Dendritic cell treated with granulocyte-macrophage colony-stimulating factor and Interleukin-4, amounts not matched to agents 40 ng/mL and 50 ng/mL, for 4 days (primary cell): ENCODE results near the gene ZNF283.
A peak's percentile ranks its signal among the peaks of the same experiment; 100 is the strongest.

Experiments
- H3K27ac Mint-ChIP-seq: one replicate; pipeline ENCODE4 v1.8.0; 2022; ENCODE audit warnings: mild to moderate bottlenecking, mixed read lengths
- H3K27me3 Mint-ChIP-seq: one replicate; pipeline ENCODE4 v1.8.0; 2022; ENCODE audit warnings: mild to moderate bottlenecking, mixed read lengths
- H3K36me3 Mint-ChIP-seq: one replicate; pipeline ENCODE4 v1.8.0; 2022; ENCODE audit warnings: low read depth, mixed read lengths
- H3K4me1 Mint-ChIP-seq: one replicate; pipeline ENCODE4 v1.8.0; 2022; ENCODE audit warnings: low read depth, mixed read lengths
- H3K4me3 Mint-ChIP-seq: one replicate; pipeline ENCODE4 v1.8.0; 2022; ENCODE audit warnings: mild to moderate bottlenecking, moderate library complexity, mixed read lengths
- H3K9me3 Mint-ChIP-seq: one replicate; pipeline ENCODE4 v1.8.0; 2022; ENCODE audit warnings: mixed read lengths
- intact Hi-C: fragments of 100-400 bp; cut with micrococcal nuclease; formaldehyde crosslinking; loops from one replicate; pipeline ENCODE4 v1.15.0; 2022

ZNF283 gene

DNA sequence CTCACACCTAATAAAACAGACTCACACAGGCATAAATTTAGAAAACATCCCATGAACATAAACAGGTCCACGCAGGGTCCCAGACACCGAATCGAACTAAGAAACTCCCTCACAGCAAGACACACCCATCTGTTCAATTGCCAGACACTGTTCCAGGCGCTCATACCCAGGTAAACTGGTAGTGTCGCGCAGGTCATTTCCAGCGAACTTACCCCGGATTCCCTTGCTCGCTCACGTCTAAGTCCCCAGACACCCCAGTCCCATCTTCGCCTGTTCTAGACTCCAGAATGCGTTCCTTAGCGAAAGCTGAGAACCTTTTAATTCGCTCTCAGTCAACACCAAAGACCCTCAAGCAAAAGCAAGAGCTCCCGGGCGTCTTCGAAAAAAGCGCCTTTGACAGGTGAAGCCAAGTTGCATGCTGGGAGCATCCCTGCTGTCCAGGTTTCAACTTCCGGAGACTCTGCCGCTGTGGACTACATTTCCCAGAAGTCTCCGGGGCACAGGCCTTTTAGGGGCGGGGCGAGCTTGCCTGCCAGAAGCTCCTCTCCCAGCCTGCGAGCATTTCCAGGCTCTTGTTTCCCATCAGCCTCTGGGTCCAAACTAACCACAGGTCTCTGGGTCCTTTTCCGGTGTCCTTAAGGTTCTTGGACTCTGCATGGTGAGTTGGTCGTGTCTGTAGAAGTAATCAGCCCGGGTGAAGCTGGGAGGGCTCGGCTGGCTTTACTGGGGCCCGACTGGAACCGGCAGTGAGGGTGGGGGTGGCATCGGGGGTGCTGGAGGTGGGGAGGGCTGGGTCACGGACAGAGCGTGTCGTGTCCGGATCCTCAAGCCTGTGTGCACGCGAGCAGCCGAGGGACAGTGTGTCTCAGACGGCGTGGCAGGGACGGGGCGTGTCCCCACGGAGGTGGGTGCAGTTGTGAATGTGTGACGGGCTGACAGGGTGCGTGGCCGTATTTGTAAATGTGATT, at the start of gene ZNF283:
Gene ZNF283, plus strand, starts transcription at position 535 of the 968 bp plus-strand sequence. CDS start 6,184 bp downstream, outside the sequence.
- peaks cover 46% of the 10 kb centered on the region for H3K36me3 Mint-ChIP-seq
- peak within 1 kb of the TSS; percentile 87 for H3K27ac Mint-ChIP-seq
- H3K4me1 Mint-ChIP-seq: peaks cover 17% of the 10 kb centered on the region
- peak within 1 kb of the TSS; percentile 85 for H3K4me3 Mint-ChIP-seq
- peaks cover 16% of the 10 kb centered on the region for H3K9me3 Mint-ChIP-seq
- H3K27me3 Mint-ChIP-seq: peaks cover 31% of the 10 kb centered on the region
- intact Hi-C loops: loop anchor here (5.0 kb wide), 1 partner anchor 105 kb away; no protein-coding TSS in a partner anchor

DNA sequence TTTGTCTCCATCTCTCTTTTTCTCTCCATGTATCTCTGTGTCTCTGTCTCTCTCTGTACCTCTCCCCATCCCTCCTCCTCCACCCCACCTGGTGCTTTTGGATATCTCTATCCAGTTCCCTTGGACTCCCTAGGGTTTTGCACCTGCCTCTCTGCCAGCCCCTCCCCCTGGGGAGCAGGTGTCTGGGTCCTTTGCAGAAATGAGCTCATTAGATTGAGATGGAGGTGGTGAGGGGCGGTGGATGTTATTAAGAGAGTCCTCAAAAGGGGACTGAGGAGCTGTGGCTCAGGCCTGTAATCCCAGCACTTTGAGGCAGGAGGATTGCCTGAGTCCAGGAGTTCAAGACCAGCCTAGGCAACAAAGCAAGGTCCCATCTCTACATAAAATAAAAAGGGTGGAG, 48.5 kb upstream of the ZNF283 start:
- intact Hi-C loops: no loop called here
- peaks cover 93% of the 10 kb centered on the region for H3K4me1 Mint-ChIP-seq

DNA sequence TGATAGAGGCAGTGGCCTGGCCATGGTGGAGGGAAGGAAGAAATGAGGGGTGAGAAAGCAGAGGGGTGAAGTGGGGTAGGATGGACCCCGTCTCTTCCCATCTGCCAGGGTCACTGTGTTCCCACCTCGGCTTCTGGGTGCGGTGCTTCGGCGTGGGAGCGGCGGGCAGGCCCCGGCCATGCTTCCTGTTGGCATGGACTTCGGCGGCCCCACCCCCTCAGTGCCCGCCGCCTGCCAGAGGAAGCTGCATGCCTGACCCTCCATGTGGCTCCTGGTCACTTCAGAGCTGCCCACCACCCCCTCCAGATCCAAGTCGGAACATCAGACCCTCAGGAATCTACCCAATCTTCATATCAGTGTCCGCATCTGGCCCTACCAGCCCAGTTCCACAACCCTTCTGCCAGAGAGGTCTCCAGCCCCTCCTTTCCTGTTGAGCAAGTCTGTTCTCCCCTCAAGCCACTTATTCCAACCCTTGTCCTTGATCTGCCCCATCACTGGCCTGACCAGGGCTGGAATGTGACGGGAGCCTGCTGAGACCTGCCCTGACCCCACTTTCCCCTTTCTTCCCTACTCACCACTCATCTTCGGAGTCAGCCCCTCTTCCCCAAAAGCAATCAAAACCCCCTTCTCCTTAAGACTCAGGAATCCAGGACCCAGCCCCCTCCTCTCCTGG, 47.8 kb upstream of the ZNF283 start:
- H3K27ac Mint-ChIP-seq: peak overlapping the region; percentile 94
- H3K36me3 Mint-ChIP-seq: peaks cover 14% of the 10 kb centered on the region
- H3K9me3 Mint-ChIP-seq: no peaks in the 10 kb centered on the region
- peak overlapping the region; percentile 79 for H3K4me3 Mint-ChIP-seq
- H3K4me1 Mint-ChIP-seq: peaks cover 93% of the 10 kb centered on the region
- intact Hi-C loops: no loop called here
- H3K27me3 Mint-ChIP-seq: no peaks in the 10 kb centered on the region

More for the DNA sequence above, 48.5 kb upstream of the ZNF283 start:
- H3K4me3 Mint-ChIP-seq: peak overlapping the region; percentile 79
- H3K27ac Mint-ChIP-seq: peak overlapping the region; percentile 94
- H3K27me3 Mint-ChIP-seq: no peaks in the 10 kb centered on the region
- H3K36me3 Mint-ChIP-seq: peaks cover 20% of the 10 kb centered on the region
- H3K9me3 Mint-ChIP-seq: no peaks in the 10 kb centered on the region

DNA sequence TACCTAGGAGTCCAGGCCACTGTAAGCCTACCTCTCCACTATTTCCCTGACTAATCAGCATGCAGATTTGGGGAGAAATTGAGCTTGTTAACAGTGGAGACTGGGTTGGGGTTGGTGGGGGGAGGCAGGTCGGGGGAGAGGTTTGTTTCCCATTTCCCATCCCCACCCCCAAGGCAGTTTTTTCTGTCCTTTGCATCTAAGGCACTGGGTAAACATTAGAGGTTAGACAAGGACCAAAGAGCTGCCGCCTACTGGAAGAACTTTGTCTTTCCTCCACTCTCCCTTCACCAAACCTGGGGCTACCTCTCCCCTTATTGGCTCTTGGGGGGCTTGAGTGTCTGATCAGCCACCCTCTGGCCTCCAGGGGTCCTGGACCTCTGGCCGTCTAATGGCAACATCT, 47.3 kb upstream of the ZNF283 start:
- Mint-ChIP-seq H3K9me3 (no peaks in the 10 kb centered on the region), H3K36me3 (peaks cover 14% of the 10 kb centered on the region), H3K27me3 (no peaks in the 10 kb centered on the region), H3K4me3 (peak overlapping the region; percentile 79), H3K27ac (peak overlapping the region; percentile 94), H3K4me1 (peaks cover 93% of the 10 kb centered on the region)
- intact Hi-C loops: loop anchor here (10.0 kb wide), 1 partner anchor 115 kb away; no protein-coding TSS in a partner anchor

DNA sequence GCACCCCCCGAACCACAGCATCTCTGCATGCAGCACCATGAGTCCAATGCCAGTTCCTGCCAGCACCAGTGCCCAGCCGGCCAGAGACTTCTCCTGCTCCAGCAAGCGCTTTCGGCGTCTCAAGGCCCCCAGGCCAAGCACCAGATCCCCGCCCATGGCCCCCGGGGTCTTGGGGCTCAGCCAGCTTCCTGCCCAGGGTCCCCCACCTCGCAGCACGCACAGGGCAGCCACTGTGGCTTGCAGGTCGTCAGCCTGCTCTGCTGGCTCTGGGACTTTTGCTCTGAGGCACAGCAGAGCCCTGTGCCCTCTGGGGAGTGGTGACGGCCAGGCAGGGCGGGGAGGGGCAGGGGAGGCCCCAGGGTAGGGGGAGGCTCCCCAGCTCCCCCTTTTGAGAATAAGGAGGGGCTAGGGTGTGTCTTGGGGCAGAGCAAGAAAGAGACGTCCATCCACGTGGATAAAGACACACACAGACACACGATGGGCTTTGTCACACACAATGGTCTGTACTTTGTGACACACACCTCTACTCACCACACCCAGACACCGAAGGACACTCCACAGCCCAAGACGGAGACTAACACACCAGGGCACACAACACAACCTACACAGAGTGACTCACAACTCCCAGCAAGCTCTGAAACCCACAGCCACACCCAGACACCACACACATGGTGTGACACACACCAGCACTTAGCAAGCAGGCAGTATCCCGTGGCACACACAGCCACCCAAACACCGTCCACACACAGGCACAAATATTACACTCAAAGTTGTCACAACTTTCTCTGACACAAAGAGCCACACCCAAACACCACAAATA, 46.2 kb upstream of the ZNF283 start, which contains the start of gene KCNN4:
Gene KCNN4, minus strand, starts transcription at position 268 of the 820 bp plus-strand sequence. Its CDS starts 112 bp downstream, at position 156.
- Mint-ChIP-seq H3K4me1 (peaks cover 88% of the 10 kb centered on the region), H3K4me3 (peak within 1 kb of the TSS; percentile 79), H3K9me3 (no peaks in the 10 kb centered on the region), H3K36me3 (peaks cover 5% of the 10 kb centered on the region), H3K27me3 (no peaks in the 10 kb centered on the region), H3K27ac (peak within 1 kb of the TSS; percentile 94)
- intact Hi-C loops: loop anchor here (10.0 kb wide), 1 partner anchor 116 kb away; no protein-coding TSS in a partner anchor

DNA sequence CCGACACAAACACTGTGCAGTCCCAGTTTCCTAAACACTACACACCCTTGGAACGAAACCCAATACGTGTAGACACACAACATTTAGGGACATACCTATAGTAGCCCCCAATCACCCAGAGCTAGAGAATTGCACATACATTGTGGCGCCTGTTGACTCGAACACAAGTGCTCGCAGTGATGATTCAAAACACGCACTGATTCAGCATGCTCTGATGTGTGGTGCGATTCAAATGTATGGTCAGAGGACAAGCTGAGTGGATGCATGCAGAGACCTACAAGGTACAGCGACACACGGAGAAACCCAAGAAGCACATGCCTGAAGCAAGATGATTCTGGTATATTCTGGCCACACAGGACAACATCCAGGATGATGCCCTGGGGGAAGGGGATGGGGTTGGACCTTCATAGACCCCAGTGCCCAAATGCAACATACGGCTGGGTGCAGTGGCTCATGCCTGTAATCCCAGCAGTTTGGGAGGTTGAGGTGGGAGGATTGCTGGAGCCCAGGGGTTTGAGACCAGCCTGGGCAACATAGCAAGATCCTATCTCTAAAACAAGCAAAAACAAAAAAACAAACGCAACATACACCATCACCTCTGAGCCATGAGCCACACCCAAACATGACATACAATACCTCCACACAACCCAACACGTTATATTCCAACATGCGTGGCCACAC, 45.4 kb upstream of the ZNF283 start:
- peaks cover 79% of the 10 kb centered on the region for H3K4me1 Mint-ChIP-seq
- H3K27ac Mint-ChIP-seq: peak overlapping the region; percentile 94
- H3K4me3 Mint-ChIP-seq: no peak overlapping the region
- no peaks in the 10 kb centered on the region for H3K36me3 Mint-ChIP-seq
- no peaks in the 10 kb centered on the region for H3K27me3 Mint-ChIP-seq
- no peaks in the 10 kb centered on the region for H3K9me3 Mint-ChIP-seq
- intact Hi-C loops: loop anchor here (10.0 kb wide), 1 partner anchor 117 kb away; no protein-coding TSS in a partner anchor

DNA sequence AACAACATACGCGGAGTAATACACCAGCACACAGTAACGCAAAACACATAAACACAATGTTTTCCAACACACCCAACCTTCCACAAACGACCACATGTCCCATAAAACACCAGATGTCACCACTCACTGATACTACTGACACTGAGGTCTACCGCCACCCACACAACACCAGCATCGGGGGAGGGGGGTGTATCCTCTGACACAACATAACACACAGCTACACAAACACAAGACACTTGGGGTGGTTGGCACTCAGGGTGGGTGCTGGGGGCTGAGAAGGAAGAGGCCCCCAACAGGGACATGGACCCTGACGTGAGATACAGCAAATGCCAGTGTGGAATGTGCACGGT, 44.8 kb upstream of the ZNF283 start:
- Mint-ChIP-seq H3K9me3 (no peaks in the 10 kb centered on the region), H3K36me3 (no peaks in the 10 kb centered on the region), H3K27ac (peak overlapping the region; percentile 6), H3K27me3 (no peaks in the 10 kb centered on the region), H3K4me1 (peaks cover 74% of the 10 kb centered on the region), H3K4me3 (no peak overlapping the region)
- intact Hi-C loops: loop anchor here (10.0 kb wide), 1 partner anchor 117 kb away; no protein-coding TSS in a partner anchor

DNA sequence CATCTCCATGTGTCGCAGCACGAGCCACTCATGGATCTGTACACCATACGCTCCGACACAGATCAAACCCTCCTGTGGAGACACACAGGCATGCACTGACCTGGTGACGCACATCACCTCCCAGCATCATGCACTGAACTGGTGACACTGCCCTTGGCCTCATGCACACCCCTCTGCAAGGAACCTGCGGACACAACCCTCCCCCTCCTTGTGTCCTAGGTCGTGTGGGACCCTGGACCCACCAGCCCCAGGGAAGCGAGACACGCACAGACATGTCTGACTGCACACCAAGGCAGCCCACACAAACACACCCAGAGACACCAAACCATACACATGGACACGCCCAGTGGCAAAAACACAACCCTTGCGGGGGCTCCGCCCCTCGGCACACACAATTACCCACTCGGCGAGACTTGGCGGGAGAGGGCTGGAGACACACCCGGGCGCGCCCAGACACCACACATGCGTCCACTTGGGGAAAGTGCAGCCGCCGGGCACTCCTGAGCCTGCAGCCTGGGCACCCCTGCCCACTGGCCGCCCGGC, 44.4 kb upstream of the ZNF283 start:
- intact Hi-C loops: loop anchor here (10.0 kb wide), 1 partner anchor 118 kb away; no protein-coding TSS in a partner anchor
- Mint-ChIP-seq H3K9me3 (no peaks in the 10 kb centered on the region), H3K27ac (peak overlapping the region; percentile 6), H3K4me3 (no peak overlapping the region), H3K36me3 (no peaks in the 10 kb centered on the region), H3K4me1 (peaks cover 69% of the 10 kb centered on the region), H3K27me3 (no peaks in the 10 kb centered on the region)

DNA sequence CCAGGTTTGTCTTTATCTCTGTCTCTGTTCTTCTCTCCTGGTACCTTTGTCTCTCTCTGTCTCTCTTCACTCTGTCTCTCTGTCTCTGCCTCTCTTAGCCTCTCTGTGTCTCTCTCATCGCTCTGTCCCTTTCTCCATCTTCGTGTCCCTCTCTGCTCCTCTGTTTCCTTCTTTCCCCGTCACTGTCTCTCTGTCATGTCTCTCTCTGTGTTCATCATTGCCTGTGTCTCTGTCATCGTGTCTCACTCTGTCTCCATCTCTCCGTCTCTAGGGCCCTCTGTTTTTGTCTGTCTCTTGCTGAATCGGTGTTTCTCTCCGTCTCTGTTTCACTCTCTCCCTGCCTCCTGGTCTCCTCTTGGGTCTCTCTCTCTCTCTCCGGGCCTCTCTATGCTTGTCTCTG, 43.5 kb upstream of the ZNF283 start:
- intact Hi-C loops: loop anchor here (2.0 to 10.0 kb wide), 2 partner anchors 17 to 119 kb away; no protein-coding TSS in a partner anchor
- Mint-ChIP-seq H3K9me3 (no peaks in the 10 kb centered on the region), H3K27ac (peak overlapping the region; percentile 0), H3K36me3 (no peaks in the 10 kb centered on the region), H3K27me3 (no peaks in the 10 kb centered on the region), H3K4me1 (peaks cover 60% of the 10 kb centered on the region), H3K4me3 (no peak overlapping the region)

DNA sequence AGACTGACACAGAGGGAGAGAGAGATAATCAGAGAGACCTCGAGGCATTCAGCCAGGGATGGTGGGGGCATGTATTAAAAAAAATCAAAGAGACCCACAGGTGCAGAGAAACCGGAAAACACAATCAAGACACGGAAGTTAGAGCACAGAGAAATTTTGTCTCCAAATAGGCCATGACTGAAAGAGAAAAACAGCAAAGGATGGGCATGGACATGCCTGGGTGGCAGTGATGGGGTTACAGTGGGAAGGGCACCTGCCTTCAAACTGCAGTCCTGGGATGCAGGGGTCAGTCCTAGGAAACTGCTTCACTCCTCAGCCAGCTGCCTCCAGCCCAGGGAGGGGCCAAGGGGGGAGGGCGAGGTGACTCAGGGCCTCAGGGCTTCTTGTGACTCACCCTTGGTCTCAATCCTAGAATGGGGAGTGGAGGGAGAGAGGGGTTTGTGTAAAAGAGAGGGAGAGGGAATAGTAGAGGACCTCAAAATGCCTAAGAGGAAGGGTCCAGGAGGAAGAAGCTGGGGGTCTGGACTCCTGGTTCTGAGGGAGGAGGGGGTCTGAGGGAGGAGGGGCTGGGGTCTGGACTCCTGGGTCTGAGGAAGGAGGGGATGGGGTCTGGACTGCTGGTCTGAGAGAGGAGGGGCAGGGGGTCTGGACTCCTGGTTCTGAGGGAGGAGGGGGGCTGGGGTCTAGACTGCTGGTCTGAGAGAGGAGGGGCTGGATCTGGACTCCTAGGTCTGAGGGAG, 42.7 kb upstream of the ZNF283 start:
- Mint-ChIP-seq H3K27ac (peak overlapping the region; percentile 0), H3K9me3 (no peaks in the 10 kb centered on the region), H3K4me3 (no peak overlapping the region), H3K4me1 (peaks cover 53% of the 10 kb centered on the region), H3K36me3 (no peaks in the 10 kb centered on the region), H3K27me3 (no peaks in the 10 kb centered on the region)
- intact Hi-C loops: loop anchor here (2.0 to 10.0 kb wide), 2 partner anchors 18 to 120 kb away; no protein-coding TSS in a partner anchor

DNA sequence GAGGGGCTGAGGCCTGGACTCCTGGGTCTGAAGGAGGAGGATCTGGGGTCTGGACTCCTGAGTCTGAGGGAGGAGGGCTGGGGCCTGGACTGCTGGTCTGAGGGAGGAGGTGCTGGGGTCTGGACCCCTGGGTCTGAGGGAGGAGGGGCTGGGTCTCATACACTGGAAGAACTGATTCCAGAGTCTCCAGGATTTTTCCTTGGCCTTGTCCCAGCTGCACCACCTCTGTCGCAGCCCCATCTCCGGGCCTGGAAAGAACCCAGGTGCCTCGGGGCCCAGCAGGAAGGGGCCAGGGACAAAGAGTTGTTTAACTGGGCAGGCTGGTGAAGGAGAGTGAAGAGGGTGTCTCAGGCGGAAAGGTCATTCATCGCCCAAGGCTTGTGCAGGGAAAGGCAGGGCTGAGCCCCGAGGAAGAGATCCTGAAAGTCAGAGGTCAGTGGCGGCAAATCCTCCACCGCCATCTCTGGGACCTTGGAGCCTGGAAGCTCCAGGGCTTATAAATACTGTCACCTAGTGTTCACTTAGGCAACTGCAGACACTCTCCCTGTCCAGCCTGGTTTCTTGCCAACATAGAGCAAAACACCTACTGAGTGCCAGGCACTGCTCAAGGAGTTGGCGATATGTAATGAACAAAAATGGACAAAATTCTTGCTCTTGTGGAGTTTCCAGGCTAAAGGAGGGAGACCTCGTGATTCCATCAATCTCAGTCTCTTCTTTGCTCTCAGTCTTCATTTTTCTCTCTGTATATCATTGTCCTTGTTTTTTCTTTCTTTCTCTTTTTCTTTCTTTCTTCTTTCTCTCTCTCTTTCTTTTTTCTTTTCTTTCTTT, 41.9 kb upstream of the ZNF283 start:
- H3K27ac Mint-ChIP-seq: peak overlapping the region; percentile 0
- no peak overlapping the region for H3K4me3 Mint-ChIP-seq
- no peaks in the 10 kb centered on the region for H3K27me3 Mint-ChIP-seq
- H3K9me3 Mint-ChIP-seq: no peaks in the 10 kb centered on the region
- H3K4me1 Mint-ChIP-seq: peaks cover 47% of the 10 kb centered on the region
- intact Hi-C loops: loop anchor here (1.0 to 10.0 kb wide), 3 partner anchors 18 to 120 kb away; no protein-coding TSS in a partner anchor
- H3K36me3 Mint-ChIP-seq: no peaks in the 10 kb centered on the region
